Activated CD8-positive, alpha-beta memory T cell treated with anti-CD3 and anti-CD28 coated beads, Interleukin-2, amount 50 U/mL, for 1 hour (primary cell): Measurements from ENCODE around the gene TP53TG3C.
"Not testable (repeated sequence)": the region's sequence is repeated elsewhere in the genome, so short reads cannot be mapped to it uniquely, and the experiment has no call there.

Experiments
- DNase-seq: peaks from one replicate; pipeline ENCODE4 v3.0.0-alpha.2; 2020; ENCODE audit errors: extremely low read depth

TP53TG3C gene, protein sequence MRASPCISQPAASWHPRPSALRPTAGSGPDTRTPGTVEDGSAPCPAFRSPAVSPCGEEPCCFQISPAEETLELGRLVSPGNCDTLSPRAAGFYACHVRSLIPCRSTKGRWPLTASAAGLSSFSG

DNA sequence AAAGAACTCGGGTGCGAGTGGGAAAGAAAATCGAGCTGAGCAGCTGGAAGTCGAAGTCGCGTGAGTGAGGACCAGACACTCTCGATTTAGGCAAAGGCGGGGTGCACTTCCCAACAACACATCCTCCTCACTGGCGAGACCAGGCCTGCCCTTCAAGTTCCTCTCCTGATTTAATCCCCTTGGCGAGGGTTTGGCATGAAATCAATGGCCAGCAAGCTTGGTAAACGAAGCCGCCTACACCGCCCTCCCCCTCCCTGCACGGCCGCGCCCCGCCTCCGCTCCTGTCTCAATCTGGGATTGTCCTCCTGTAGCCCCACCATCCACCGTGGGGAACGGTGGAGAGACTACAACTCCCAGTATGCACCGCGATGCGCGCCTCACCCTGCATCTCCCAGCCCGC is at the start of gene TP53TG3C:
TSS of gene TP53TG3C (plus strand) at position 301 of the 400 bp plus-strand sequence. CDS start at position 369, 68 bp downstream.
- not testable (repeated sequence) for DNase-seq
